GM10266 (cell line): ENCODE data around the gene IFNA5.

Experiments
- DNase-seq: peaks from one replicate; pipeline ENCODE4 v3.0.0; 2012; ENCODE audit errors: extremely low spot score
- CTCF ChIP-seq: IDR thresholded peaks from 2 replicates; pipeline ENCODE4 v1.5.1; 2012; ENCODE audit warnings: mild to moderate bottlenecking, low read depth; ENCODE audit not compliant: control insufficient read depth, insufficient read depth; ENCODE audit errors: missing control alignments

IFNA5 gene

GRCh38 chr9:21267485-21268346 is 37.4 kb downstream of the IFNA5 start:
- TF ChIP-seq CTCF, result no peak
- DNase-seq, result no peak

GRCh38 chr9:21266733-21267484 is 38.2 kb downstream of the IFNA5 start:
- DNase-seq, result no peak
- no peak for TF ChIP-seq CTCF

GRCh38 chr9:21265421-21266189 is 39.5 kb downstream of the IFNA5 start:
- no peak for TF ChIP-seq CTCF
- DNase-seq, result no peak

- no peak for TF ChIP-seq CTCF
- no peak for DNase-seq
These were observed 49.4 kb downstream of the IFNA5 start for GRCh38 chr9:21255538-21256212.
